Subcutaneous abdominal adipose tissue (tissue), 5 donors: ENCODE data around the gene NSG2.

Source experiments
- H3K27ac ChIP-seq: one replicate; pipeline ENCODE4 v1.7.0; 2013; ENCODE audit warnings: low read depth, mild to moderate bottlenecking, inconsistent platforms, low read length, moderate library complexity
- H3K27me3 ChIP-seq, 5 donors: one replicate each; pipeline ENCODE4 v1.7.0; 2013; ENCODE audit warnings: low read length in 5 of 5, inconsistent platforms in 1 of 5; ENCODE audit not compliant: control insufficient read depth in 5 of 5, insufficient read depth in 4 of 5
- H3K36me3 ChIP-seq, 5 donors: one replicate each; pipeline ENCODE4 v1.7.0; 2013; ENCODE audit warnings: low read length in 5 of 5; ENCODE audit not compliant: control insufficient read depth in 5 of 5, insufficient read depth in 5 of 5
- H3K4me1 ChIP-seq, 5 donors: one replicate each; pipeline ENCODE4 v1.7.0; 2013; ENCODE audit warnings: low read length in 5 of 5, mild to moderate bottlenecking in 3 of 5, moderate library complexity in 1 of 5; ENCODE audit not compliant: control insufficient read depth in 5 of 5, insufficient read depth in 5 of 5
- H3K4me3 ChIP-seq, 5 donors: one replicate each; pipeline ENCODE4 v1.7.0; 2013; ENCODE audit warnings: low read length in 5 of 5, low read depth in 1 of 5
- H3K9ac ChIP-seq, 5 donors: one replicate each; pipeline ENCODE4 v1.7.0; 2013; ENCODE audit warnings: low read length in 5 of 5, mild to moderate bottlenecking in 4 of 5, moderate library complexity in 3 of 5
- H3K9me3 ChIP-seq, 5 donors: one replicate each; pipeline ENCODE4 v1.7.0; 2013; ENCODE audit warnings: low read length in 5 of 5; ENCODE audit not compliant: control insufficient read depth in 5 of 5
- donor health status: healthy.
- donor health status: healthy.
- donor health status: healthy.
- donor health status: healthy.
- donor health status: healthy.

The NSG2 gene

DNA sequence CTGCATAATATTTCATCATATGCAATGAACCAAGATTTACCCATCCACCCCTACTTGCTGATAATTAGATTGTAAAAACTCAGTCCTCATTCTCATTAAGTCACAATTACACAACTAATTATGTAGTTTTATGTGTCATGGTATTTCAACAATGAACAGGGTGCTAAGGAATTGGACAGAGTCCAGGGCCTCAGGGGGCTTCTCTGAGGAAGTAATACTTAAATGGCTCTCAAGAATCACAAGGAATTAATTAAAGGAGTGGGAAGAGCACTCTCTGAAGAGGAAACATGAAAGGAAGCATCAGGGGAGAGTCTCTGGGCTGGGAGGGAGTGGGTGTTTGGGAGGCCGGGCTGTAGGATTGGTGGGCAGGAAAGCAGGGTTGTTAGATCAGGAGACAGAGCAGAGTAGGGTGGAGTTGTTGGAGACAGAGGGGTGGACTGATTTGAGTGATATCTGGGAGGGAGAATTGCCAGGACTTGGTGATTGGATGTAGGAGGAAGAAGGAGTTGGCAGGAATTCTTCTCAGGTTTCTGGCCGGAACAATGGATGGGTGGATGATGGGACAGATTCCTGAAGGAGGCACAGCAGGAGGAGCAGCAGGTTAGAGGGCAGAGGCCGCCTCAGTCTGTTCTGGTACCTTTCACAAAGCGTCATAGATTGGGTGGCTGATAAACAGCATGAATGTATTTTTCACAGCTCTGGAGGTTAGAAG lies 23.0 kb upstream of the NSG2 start:
- Histone ChIP-seq H3K4me1 (no peaks in the 10 kb centered on the region), H3K9me3 (peaks cover 0 to 2% (median 0%) of the 10 kb centered on the region in 5 donors), H3K4me3 (no peak overlapping the region), H3K9ac (no peak overlapping the region), H3K27me3 (peaks cover 0 to 5% (median 0%) of the 10 kb centered on the region in 5 donors), H3K36me3 (no peaks in the 10 kb centered on the region), H3K27ac (no peak overlapping the region)

DNA sequence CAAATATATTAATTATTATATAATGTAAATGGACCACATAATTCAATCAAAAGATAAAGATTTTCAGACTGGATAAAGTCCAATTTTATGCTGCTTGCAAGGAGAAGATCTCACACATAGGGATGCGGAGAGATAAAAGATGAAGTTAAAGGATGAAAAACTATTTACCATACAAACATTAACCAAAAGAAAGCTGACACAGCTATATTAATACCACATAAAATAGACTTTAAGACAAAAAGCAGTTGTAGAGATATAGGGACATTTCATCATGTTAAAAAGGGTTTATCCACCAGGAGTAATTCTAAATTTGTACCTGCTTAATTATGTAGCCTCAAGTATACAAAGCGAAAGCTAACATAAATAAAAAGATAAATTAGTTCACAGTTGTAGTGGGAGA lies 15.2 kb upstream of the NSG2 start:
- H3K9ac ChIP-seq: no peak overlapping the region
- peaks cover 0 to 12% (median 3%) of the 10 kb centered on the region in 5 donors for H3K9me3 ChIP-seq
- H3K4me3 ChIP-seq: no peak overlapping the region
- no peaks in the 10 kb centered on the region for H3K27me3 ChIP-seq
- no peak overlapping the region for H3K27ac ChIP-seq
- no peaks in the 10 kb centered on the region for H3K4me1 ChIP-seq
- no peaks in the 10 kb centered on the region for H3K36me3 ChIP-seq

DNA sequence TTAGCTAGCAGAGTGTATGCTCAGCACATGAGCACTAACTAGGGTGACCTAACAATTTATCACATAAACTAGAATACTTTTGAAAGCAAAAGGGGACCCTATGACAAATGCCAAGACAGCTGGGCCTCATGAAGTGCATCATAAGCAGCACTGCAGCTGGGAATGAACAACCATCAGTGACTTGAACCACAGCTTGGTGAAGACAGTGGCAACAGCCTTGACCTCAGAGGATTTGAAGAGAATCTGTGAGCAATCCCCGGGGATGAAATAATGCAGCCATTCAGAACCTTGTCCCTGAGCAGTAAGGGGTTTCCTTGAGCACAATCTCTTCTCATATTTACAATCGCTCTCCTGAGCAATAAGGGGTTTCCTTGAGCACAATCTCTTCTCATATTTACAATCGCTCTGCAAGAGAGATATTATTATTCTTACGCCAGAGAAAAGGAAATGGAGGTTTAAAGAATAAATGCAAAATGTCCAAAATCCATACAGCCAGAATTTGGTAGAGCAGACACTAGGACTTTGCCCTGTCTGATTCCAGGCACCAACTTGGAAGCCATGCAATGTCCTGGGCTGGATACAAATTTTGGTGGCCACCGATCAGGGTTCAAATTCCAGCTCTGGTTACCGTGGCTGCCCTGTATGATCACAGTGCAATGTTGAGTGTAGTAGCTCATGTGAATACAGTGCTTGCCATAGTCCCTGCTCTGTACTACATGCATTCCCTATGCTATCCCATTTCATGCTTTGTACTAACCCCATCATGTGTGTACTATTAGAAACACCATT lies 846 bp upstream of the NSG2 start:
- Histone ChIP-seq H3K36me3 (no peaks in the 10 kb centered on the region), H3K4me1 (no peaks in the 10 kb centered on the region), H3K4me3 (no peak overlapping the region), H3K9me3 (no peaks in the 10 kb centered on the region), H3K9ac (no peak overlapping the region), H3K27me3 (peaks cover 0 to 2% (median 0%) of the 10 kb centered on the region in 5 donors), H3K27ac (no peak overlapping the region)

DNA sequence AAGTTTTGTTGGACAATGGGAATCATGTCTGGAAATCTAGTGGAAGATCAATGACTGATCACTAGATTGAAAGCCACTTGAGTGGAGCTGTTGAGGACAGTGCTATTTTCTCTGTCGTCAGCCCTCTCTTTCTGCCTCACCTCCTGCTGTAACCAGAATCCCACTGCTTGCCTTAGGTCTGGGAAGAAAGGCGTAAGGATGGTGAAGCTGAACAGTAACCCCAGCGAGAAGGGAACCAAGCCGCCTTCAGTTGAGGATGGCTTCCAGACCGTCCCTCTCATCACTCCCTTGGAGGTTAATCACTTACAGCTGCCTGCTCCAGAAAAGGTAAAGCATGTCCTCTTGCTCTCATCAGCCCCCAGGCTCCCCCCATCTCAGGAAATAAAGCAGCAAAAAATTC lies 1.1 kb downstream of the NSG2 start:
- Histone ChIP-seq H3K4me1 (no peaks in the 10 kb centered on the region), H3K9me3 (no peaks in the 10 kb centered on the region), H3K9ac (no peak overlapping the region), H3K36me3 (no peaks in the 10 kb centered on the region), H3K27ac (no peak overlapping the region), H3K27me3 (peaks cover 0 to 14% (median 4%) of the 10 kb centered on the region in 5 donors), H3K4me3 (no peak overlapping the region)

GRCh38 chr5:174047472-174048099 lies 2.1 kb downstream of the NSG2 start:
- Histone ChIP-seq H3K4me3 (no peak overlapping the region), H3K9ac (no peak overlapping the region), H3K27ac (no peak overlapping the region), H3K9me3 (no peaks in the 10 kb centered on the region), H3K27me3 (peaks cover 0 to 14% (median 5%) of the 10 kb centered on the region in 5 donors), H3K36me3 (no peaks in the 10 kb centered on the region), H3K4me1 (no peaks in the 10 kb centered on the region)

DNA sequence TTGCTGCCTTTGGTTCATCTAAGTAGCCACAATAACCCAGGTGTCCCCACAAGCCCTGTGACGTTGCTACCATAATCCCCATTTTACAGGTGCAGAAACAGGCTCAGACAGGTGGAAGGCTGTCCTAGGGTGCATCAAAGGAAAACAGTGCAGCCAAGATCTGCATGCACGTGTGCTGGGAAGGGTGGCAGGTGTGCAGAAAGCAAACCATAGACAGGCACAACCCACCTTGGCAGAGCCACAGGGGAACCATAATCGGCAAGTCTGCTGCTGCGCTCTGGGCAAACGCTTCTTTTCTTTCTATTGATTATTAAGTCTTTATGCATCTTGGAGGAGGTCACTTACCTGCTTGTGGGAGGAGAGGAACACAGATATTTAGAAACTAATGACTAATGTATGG lies 7.1 kb downstream of the NSG2 start:
- Histone ChIP-seq H3K9me3 (no peaks in the 10 kb centered on the region), H3K27ac (no peak overlapping the region), H3K9ac (no peak overlapping the region), H3K36me3 (no peaks in the 10 kb centered on the region), H3K4me3 (no peak overlapping the region), H3K27me3 (peaks cover 0 to 14% (median 5%) of the 10 kb centered on the region in 5 donors), H3K4me1 (no peaks in the 10 kb centered on the region)

- no peak overlapping the region for H3K27ac ChIP-seq
- peaks cover 0 to 14% (median 5%) of the 10 kb centered on the region in 5 donors for H3K27me3 ChIP-seq
- H3K4me1 ChIP-seq: no peaks in the 10 kb centered on the region
- H3K9me3 ChIP-seq: no peaks in the 10 kb centered on the region
- no peak overlapping the region for H3K4me3 ChIP-seq
- H3K9ac ChIP-seq: no peak overlapping the region
- H3K36me3 ChIP-seq: no peaks in the 10 kb centered on the region
Observed at GRCh38 chr5:174053905-174054304, 8.4 kb downstream of the NSG2 start.

GRCh38 chr5:174056064-174056847 lies 10.8 kb downstream of the NSG2 start:
- H3K27ac ChIP-seq: no peak overlapping the region
- no peaks in the 10 kb centered on the region for H3K4me1 ChIP-seq
- no peaks in the 10 kb centered on the region for H3K36me3 ChIP-seq
- H3K9me3 ChIP-seq: peaks cover 4 to 6% (median 6%) of the 10 kb centered on the region in 5 donors
- H3K27me3 ChIP-seq: peaks cover 0 to 3% (median under 1%) of the 10 kb centered on the region in 5 donors
- no peak overlapping the region for H3K9ac ChIP-seq
- no peak overlapping the region for H3K4me3 ChIP-seq

DNA sequence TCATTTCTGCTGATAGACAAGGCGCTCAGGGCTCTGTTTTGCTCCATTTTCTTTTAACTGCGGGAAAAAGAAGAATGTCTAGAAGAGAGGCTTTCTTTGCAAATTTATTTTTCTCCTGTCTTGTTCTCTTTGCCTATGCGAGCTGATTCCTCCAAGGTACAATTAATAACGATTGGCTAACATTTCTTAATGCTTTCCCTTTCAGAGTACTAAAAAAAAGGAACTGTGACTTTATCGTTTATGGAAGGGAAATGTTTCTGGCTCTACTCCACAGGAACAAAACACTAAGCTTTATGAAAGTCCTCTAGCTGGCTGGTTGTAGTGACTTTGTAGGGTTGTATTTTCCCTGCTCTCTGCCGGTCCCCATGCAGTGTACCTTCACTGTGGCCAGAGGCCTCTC lies 11.7 kb downstream of the NSG2 start:
- no peak overlapping the region for H3K4me3 ChIP-seq
- no peaks in the 10 kb centered on the region for H3K4me1 ChIP-seq
- H3K9ac ChIP-seq: no peak overlapping the region
- no peaks in the 10 kb centered on the region for H3K27me3 ChIP-seq
- H3K36me3 ChIP-seq: no peaks in the 10 kb centered on the region
- H3K9me3 ChIP-seq: peaks cover 4 to 6% (median 6%) of the 10 kb centered on the region in 5 donors
- H3K27ac ChIP-seq: no peak overlapping the region
